GM18511 (cell line): Measurements from ENCODE around the gene DAPL1.

Experiments used
- ATAC-seq: cut with Tn5 transposase; IDR thresholded peaks from one replicate; pipeline ENCODE4 v1.9.1; 2021; ENCODE audit warnings: mild to moderate bottlenecking, moderate library complexity; ENCODE audit not compliant: unreplicated experiment

Gene DAPL1

DNA sequence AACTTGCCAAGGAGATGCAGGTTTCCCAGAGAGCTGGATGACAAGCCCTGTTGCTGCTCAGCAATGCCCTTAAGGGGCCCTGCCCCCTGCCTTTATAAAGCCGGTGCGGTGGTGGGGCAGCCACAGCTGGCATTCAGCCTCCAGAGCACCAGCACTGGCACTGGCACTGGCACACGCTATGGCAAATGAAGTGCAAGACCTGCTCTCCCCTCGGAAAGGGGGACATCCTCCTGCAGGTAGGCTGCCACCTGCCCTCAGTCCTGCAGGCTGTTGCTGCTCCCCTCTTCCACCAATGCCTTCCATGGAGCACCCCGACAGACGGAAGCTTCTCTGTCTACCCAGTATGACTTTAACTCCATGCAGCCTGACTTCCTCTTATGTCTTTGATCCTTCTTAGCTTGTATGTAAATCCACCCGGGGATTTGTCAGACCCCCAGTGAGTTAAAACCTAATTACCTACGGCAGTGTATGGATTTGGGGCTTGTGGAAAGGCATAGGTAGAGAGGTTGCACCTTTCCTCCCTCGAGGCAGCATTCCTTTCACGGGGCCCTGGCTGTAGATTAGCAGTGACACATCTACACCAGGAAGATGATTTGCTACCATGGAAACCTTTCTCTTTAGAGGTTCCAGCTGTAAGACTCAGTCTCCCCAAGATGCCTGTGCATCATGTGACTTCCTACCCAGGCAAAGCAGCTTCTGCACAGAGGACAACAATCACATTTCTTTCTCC is at the start of gene DAPL1:
DAPL1 (plus strand) TSS at position 123 of the 730 bp plus-strand sequence; CDS start at position 179, 56 bp downstream.
- ATAC-seq: no peak

GRCh38 chr2:158745866-158746382 is 49.2 kb upstream of the DAPL1 start:
- ATAC-seq: no peak

GRCh38 chr2:158746488-158746887 is 48.6 kb upstream of the DAPL1 start:
- ATAC-seq: no peak

DNA sequence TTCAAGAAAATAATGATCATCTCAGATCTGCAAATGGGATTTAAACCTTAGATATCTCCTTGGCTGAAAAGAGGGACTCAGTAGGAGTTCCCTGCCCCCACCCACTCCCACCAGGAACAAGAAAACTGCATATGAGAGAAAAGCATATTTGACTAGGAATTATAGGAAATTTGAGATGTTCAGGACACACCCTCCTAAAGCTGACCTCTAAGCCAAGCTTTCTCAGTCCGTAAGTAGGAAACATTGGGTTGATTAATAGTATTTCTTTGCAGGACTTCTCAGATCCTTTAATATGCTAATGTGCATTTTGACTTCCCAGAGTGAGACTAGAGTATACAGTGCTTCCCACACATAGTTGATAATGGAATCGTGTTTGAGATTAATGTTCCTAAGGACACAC is 47.8 kb upstream of the DAPL1 start:
- no peak for ATAC-seq

DNA sequence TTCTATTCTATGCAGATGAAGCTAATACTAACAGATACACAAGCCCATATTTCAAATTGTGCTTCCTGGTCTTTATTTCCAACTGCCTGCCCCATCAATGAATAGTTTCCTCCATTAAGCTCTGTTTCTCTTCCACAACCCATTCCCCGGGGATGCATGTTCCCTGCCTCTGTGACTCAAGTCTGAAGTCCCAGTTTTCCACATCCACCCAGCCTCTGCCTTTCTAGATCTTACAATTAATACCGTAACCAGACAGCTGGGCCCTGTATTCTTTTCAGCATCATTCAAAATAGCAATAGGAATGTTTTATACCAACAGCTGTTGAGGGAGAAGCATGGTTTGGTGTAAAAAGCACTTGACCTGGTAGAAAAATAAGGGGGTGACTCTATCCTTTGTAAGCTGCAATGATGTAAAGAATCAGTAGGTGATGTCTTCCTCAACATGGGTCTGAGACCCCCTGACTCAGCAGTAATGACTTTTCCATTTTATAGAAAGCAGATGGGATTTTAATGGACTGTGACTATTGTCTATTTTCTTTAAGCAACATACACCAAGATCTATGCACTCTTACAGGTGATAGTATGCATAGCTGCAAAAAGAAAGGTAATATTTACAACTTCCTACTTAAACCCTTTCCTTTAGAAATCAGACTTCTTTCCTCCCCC is 46.1 kb upstream of the DAPL1 start:
- ATAC-seq: no peak

- ATAC-seq: no peak
Measured at GRCh38 chr2:158750458-158751125, 44.5 kb upstream of the DAPL1 start.

- peak; percentile 92 for ATAC-seq
Measured at GRCh38 chr2:158753641-158754611, 41.2 kb upstream of the DAPL1 start.

- ATAC-seq: no peak
Measured at GRCh38 chr2:158755310-158756087, 39.6 kb upstream of the DAPL1 start.

GRCh38 chr2:158756331-158756730 is 38.8 kb upstream of the DAPL1 start:
- ATAC-seq: no peak

- no peak for ATAC-seq
Measured at GRCh38 chr2:158756976-158757375, 38.1 kb upstream of the DAPL1 start.

- no peak for ATAC-seq
Measured at GRCh38 chr2:158760887-158761286, 34.2 kb upstream of the DAPL1 start.

DNA sequence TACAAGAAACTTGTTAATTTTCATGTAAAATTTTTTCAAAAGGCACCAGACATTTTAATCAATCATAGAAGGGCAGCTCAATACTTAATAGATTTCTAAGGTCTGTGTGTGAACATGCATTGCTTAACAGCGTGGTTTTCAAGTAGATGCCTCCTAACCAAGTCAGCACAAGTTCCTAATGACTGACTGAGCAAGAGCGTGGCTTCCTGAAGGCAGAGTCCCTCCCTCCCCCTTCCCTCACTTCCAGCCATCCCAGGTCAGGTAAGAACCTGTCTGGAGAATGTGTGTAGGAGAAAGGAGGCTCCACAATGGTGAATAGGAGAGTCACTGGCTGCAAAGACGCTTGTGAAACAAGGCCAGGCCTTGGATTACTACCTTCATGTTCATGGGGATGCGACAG is 33.5 kb upstream of the DAPL1 start:
- ATAC-seq: no peak

GRCh38 chr2:158762336-158762735 is 32.8 kb upstream of the DAPL1 start:
- no peak for ATAC-seq

- ATAC-seq: no peak
Measured at GRCh38 chr2:158766524-158766923, 28.6 kb upstream of the DAPL1 start.

- ATAC-seq: no peak
Measured at GRCh38 chr2:158772306-158773078, 22.6 kb upstream of the DAPL1 start.

DNA sequence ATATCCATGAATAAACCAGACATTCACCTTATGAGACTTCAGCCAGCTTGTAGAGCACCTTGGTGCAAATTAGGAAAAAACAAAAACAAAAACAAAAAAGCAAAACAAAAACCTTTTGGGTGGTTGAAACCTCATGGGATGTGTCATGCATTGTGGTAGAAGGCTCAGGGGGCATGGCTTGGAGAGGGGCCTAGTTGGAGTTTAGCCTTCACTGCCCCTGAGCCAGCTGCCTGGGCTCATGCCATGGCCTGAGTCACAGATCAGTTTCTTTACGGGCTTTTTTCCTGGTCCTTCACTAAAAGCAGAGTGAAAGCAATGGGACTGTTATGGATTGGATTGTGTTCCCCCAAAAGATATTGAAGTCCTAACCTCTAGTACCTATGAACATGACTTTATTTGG is 22.0 kb upstream of the DAPL1 start:
- ATAC-seq: no peak

DNA sequence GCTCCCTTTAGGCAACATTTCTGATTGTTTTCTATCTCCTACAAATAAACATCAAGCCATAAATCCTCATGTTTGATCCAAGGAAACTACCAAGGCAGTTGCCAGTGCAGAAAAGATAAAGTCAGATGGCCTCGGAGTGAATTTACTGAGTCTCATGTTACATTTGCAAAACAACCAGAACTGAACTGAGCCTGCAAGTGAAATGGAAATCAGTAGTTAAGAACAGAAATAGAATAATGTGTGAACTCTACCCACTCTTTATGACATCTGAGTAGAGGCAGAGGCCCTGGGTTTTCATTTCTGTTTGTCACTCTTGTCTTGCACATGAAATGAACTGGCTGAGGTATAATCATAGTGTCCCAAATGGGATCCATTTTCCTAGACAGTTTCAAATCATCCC is 20.4 kb upstream of the DAPL1 start:
- no peak for ATAC-seq

- ATAC-seq: no peak
Measured at GRCh38 chr2:158775273-158776027, 19.7 kb upstream of the DAPL1 start.
